HCEC 1CT (cell line): Measurements from ENCODE around the gene MRPL45.

ENCODE experiments used
- DNase-seq: peaks from one replicate; pipeline ENCODE4 v3.0.0-alpha.2; 2017

The MRPL45 gene

DNA sequence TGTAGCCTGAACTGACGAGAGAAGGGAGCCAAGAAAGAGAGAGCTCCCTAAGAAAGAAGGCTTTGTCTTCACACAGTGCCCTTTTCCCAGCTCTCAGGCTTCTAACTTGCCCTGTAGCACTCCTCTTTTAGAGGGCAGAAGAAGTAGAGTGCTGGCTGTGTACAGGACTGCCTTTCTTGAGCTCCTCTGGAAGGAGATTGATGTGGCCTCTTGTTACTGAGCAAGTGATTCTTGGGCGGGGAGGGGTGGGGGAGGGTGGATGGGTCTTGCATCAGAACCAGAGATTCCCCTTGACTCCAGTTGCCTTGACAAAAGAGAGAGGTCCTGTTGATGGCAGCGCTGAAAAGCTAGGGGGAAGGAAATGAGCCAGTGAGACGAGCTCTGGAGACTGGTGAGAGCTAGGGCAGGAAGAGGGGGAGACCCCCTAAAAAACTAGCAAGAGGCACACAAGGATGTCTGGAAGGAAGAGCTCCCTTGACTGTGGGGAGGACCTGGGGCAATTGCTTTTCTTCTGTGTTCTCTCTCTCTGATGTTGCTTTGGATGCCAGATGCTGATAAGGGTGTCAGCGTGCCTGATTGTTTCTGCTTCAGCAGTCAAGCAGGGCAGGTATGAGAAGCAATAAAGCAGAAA, 28.4 kb downstream of the MRPL45 start:
- no peak for DNase-seq

- no peak for DNase-seq
These were observed 30.2 kb downstream of the MRPL45 start for GRCh38 chr17:38326996-38327792.

GRCh38 chr17:38327936-38328335, 31.0 kb downstream of the MRPL45 start:
- no peak for DNase-seq

GRCh38 chr17:38328620-38329019, 31.7 kb downstream of the MRPL45 start:
- DNase-seq, result no peak

GRCh38 chr17:38329284-38329683, 32.3 kb downstream of the MRPL45 start:
- no peak for DNase-seq

GRCh38 chr17:38329808-38330730, 33.1 kb downstream of the MRPL45 start:
- DNase-seq, result no peak

GRCh38 chr17:38330941-38331411, 34.0 kb downstream of the MRPL45 start:
- no peak for DNase-seq

DNA sequence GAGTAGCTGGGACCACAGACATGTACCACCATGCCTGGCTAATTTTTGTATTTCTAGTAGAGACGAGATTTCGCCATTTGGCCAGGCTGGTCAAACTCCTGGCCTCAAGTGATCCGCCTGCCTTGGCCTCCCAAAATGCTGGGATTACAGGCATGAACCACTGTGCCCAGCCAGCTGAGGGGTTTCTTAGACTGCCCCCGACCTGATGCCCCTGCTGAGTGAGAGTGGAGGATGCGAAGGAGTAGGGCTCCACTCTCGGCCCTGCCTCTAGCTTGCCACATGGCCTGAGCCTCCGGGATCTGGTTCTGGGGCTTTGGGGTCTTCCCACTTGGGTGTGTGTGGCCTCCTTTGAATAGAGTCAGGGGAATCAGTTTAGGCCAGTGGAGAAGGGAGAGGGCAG, 35.8 kb downstream of the MRPL45 start:
- no peak for DNase-seq

DNA sequence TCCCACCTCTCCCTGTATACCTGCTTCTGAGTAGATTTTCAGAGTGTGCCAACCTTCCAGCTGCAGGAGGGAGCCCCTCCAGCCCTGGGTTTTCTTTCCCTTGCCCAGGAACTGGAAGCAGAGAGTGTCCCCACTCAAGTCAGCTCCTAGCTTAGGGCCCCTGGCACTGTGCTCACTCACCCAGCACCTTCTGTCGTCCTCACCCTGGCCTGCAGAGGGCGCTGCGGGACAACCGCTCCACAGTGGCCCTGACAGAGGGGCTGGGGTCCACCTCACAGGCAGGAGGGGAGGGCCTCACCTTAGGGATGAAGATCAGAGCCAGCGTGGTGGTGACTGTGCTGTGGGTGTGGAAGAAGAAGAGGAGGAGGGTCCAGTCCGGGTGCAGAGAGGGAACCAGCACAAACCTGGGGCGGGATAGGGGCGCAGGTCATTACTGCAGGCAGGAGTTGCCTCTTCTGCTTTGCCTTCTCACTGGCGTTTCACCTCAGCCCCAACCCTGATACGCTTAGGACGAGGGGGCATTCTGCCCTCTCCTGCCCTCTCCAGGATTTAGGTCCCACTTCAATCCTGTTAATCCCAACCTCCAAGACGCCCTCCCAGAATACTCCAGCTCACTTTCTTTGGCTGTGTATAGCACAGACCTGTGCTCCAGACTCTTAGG, 36.8 kb downstream of the MRPL45 start:
- DNase-seq, result no peak

DNA sequence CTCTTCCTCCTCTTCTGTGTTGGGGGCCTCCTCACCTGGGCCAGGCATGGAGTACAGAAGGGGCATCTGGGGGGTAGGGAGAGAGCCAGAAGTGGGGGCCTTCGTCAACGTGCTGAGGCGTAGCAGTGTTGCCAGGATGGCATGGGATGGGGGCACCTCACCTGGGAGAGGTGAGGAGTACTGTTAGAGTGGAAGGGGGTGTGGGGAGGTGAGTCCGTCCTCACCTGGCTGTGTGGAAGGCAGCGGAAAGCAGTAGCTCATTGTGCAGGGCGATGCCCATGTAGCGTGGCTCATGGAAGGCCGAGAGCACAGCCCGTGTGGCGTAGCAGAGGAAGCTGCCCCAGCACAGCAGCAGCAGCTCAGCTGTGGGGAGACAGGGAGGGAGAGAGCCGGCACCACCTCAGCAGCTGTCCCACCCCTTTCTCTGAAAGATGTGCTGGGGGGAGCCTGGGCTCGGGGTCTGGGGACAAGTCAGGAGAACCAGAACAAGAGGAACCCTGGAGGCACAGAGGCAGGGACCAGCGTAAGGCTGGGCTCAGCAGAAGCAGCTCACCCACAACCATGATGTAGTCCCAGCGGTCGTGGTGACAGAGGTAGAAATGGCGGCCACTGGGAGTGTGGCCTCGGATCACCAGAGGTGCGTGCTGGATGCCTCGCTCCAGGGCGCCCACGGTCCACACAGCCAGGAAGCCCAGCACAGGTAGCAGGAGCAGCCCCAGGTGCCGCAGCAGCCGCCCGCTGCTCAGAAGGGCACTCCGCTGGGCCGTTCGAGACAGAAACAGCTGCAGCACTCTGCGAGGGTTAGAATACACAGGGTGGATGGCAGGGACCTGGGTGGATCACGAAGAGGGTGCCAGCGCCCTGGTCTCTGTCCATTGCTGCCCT, 37.8 kb downstream of the MRPL45 start:
- DNase-seq, result no peak

GRCh38 chr17:38336838-38337237, 39.9 kb downstream of the MRPL45 start:
- DNase-seq, result no peak

DNA sequence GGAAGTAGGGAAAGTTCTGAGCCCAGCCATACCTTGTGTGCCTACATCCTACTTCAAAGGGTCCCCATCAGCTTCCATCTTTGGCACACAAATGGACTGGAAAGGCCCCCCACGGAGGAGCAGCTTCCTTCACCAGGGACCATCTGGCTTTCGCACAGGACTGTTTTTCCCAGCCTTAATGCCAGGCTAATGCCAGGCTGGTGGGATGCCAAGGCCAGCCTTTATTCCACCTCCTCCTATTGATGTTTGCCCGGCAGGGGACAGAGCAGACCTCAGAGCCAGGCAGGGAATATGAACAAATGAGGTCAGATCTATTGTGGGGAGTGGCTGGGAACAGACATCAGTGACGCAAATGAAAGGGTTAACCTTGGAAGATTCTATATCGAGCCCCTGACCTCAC, 41.1 kb downstream of the MRPL45 start:
- no peak for DNase-seq

GRCh38 chr17:38338535-38338934, 41.6 kb downstream of the MRPL45 start:
- DNase-seq, result no peak

DNA sequence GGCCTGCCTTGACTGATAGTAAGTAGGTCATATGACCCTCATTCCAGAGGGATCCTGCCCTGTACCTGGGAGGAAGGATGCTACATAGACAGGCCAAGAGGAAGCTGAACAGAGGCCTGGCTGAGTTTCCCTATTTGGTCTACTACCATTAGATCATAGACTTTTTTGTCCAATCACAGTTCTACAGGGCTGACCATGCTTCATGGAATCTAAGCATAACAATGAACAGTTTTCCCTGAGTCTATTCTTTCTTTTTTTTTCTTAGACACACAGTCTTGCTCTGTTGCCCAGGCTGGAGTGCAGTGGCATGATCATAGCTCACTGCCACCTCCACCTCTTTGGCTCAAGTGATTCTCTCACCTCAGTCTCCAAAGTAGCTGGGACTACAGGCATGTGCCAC, 42.9 kb downstream of the MRPL45 start:
- no peak for DNase-seq

DNA sequence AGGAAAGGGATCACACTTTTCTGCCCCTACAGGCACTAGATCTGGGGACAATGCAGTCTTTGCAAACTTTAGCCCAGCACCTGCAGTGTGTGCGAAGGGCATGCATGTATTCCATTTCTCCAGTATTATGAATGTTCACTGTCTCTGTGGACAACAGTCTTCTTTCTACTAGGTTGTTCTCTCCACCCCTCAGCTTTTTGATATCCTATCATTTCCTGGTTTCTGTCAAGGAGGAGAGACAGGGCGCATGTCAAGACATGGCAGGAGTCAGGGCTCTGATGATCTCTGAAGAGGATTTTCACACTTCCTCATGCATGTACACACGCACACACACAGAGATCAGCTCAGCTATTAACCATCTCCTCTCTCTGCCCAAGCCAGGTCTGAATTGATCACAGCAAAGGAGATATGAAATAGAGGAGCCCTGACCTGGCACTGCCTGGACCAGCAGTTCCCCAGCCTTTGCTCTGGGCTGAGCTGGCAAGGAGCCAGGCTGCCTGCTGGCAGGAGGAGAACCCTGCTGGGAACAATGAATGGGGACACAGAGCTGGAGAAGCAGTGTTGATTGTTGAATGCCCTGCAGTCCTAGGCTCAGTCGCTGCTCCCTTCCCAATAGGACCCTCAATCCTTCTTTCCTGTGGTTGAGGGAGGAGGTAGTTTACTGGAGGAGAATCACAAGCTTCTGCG, 44.2 kb downstream of the MRPL45 start:
- no peak for DNase-seq

- no peak for DNase-seq
These were observed 46.1 kb downstream of the MRPL45 start for GRCh38 chr17:38342886-38343607.

GRCh38 chr17:38343608-38344419, 46.8 kb downstream of the MRPL45 start, which contains the start of gene GPR179:
GPR179 (minus strand) TSS chr17:38343956; CDS start chr17:38343789, 167 bp downstream.
- no peak for DNase-seq

- DNase-seq, result no peak
These were observed 47.4 kb downstream of the MRPL45 start for GRCh38 chr17:38344420-38344745.

- DNase-seq, result no peak
These were observed 48.8 kb downstream of the MRPL45 start for GRCh38 chr17:38345743-38346142.
